Gastrocnemius medialis (tissue), 4 donors: Measurements from ENCODE around the gene ZFP3.

Experiments
- CTCF ChIP-seq, 5 experiments: fragments of 450-650 bp in 3 of 5; fragments of 200-600 bp in 2 of 5; sonication (generic) in 2 of 5; IDR thresholded peaks in 4 of 5; conservative IDR thresholded peaks in 1 of 5; 1 replicate in 4 of 5; 2 replicates in 1 of 5; pipeline ENCODE4 v1.5.1; 2016 to 2019; ENCODE audit warnings: antibody characterized with exemption in 5 of 5, mild to moderate bottlenecking in 3 of 5, moderate library complexity in 3 of 5
- POLR2A ChIP-seq, 2 donors: fragments of 450-650 bp; IDR thresholded peaks; one replicate each; pipeline ENCODE4 v1.6.1; 2017; ENCODE audit warnings: antibody characterized with exemption in 2 of 2, mild to moderate bottlenecking in 2 of 2, moderate library complexity in 2 of 2

- TF ChIP-seq CTCF (IDR thresholded peaks at IDR 0.05 in 4 of 5, conservative IDR thresholded peaks at IDR 0.05 in 1 of 5) (no peak), POLR2A (IDR thresholded peaks at IDR 0.05) (no peak)
These were observed 524 bp upstream of the ZFP3 start for GRCh38 chr17:5077781-5078105.
